ENCODE results near the gene AGFG2.

Gene AGFG2

DNA sequence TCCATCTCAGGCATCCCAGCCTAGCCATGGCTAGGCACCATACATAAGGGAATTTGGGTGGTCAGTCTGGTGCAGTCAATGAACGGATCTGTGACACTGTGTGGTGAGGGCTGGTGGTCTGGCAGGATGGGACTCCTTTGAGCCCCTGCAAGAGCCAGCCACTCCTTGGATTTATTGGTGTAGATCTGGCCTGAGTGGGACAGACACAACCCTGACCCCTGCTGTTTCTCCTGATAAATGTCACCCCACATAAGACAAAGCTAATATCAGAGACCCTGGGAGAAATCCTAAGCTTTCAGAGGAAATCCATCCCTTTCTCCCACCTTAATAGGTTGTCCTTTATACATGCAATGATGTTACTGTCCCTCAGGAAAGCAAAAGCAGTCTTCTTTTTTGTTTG is 49.4 kb downstream of the AGFG2 start:
- DNase-seq: no peak

DNA sequence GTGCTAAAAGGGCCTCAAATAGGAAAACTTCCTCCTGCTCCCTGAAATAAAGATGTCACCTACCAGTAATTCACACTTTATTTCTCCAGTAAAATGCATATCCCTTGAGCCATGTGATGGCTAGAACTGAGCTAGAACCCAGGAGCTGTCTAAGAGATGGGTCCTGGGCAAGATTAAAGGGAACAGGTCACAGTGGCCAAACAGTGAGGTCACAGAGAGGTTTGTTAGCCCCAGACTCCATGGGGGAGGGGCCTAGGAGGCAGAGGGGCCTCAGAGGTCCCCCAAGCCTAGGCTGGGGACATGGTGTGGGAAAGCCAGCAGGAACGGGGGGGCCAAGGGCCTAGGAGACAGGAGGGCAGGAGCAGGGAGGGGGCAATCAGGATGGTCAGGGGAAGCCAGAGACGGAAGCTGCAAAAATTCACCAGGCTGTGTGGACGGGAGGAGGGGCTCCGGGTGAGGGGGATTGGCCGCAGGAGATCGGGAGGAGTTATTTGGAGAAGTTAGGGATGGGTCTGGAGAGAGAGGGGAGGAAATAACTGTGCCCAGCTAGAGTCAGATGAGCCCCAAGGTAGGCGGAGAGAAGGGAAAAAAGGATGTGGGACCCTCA is 50.4 kb downstream of the AGFG2 start:
- no peak for DNase-seq

DNA sequence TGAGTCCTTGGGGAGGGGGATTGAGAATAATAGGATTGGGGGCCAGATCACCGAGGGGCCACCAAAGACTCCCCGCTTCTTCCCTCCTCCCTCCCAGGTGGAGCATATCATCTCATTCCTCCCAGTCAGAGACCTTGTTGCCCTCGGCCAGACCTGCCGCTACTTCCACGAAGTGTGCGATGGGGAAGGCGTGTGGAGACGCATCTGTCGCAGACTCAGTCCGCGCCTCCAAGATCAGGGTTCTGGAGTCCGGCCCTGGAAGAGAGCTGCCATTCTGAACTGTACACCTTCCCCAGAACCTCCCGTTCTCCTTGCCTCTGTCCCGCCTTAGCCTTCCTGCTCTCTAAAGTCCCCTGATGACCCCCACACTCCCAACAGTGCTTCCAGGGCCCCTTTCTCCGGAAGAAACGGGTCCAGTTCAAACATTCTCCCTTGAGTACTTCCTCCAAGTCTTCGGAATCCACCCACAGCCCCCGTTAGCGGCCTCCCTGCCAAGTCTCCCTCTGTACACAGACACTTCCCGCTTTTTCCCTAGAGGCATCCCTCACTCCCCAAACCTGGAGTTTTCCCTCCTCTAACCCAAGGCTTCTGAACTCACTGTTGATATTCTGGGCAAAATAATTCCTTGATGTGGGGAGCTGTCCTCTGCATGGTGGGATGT is 51.2 kb downstream of the AGFG2 start:
- DNase-seq: no peak

DNA sequence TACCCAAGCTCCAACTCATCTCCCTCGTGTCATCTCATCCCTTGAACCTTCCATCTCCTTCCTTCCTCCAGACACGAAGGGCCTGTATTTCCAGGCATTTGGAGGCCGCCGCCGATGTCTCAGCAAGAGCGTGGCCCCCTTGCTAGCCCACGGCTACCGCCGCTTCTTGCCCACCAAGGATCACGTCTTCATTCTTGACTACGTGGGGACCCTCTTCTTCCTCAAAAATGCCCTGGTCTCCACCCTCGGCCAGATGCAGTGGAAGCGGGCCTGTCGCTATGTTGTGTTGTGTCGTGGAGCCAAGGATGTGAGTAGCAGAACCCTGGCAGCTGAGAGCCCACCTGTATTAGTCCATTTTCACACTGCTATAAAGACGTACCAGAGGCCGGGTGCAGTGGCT is 52.6 kb downstream of the AGFG2 start:
- DNase-seq: no peak

DNA sequence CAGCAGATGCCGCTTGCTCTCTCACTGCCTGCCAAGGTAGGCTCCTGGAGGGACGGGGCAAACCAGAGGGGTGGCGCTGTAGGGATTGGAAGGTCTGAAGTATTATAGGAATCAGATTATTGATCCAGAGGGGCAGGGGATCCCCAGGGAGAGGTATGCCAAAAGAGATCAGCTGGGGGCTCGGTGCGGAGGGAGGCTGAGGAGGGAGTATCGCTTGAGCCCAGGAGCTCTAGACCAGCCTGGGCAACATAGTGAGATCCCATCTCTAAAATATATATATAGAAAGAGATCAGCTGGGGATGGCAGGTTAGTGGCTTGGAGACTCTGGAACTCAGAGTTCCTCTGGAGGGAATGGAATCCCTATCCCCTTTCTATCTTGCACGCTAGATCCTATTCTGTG is 56.2 kb downstream of the AGFG2 start:
- no peak for DNase-seq

DNA sequence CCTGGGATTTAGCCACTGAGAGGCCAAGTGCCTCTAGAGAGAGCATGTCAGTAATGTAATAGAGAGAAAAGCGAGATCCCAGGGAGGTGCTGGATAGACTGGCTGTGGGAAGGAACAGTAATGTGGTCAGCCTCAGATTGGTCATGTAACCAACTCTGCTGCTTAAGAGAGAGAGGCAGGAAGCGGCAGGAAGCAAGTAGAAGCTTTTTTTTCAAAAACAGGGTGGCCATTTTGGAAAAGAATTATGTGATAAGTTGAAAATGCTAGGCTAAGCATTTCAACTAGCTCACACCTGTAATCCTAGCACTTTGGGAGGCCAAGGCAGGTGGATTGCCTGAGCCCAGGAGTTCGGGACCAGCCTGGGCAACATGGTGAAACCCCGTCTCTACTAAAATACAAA is 59.4 kb downstream of the AGFG2 start:
- no peak for DNase-seq

DNA sequence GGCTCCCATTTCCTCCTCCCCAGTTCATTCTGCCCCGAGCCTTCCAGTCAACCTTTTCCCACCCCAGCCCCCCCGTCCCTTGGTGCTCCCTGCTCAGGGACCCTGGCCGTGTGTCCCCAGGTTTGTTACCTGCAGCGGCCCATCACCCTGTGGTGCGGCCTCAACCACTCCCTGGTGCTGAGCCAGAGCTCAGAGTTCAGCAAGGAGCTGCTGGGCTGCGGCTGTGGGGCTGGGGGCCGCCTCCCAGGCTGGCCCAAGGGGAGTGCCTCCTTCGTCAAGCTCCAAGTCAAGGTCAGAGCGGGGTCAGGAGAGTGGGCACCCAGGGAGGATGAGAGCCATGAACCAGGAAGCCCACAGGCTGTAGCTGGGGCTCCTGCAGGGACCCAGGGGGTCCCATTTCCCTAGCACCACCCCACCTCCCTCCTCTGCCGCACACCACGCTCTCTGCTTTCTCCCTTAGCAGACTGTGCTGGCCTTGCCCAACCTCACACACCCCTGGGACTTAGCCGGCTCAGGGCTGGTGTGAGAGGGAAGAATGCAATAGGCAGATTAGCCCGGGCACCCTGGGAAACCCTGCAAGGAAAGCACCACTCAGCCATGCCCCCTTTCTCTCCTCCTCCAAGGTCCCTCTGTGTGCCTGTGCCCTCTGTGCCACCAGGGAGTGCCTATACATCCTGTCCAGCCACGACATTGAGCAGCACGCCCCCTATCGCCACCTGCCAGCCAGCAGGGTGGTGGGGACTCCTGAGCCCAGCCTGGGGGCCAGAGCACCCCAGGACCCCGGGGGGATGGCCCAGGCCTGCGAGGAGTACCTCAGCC is 61.1 kb downstream of the AGFG2 start:
- DNase-seq: no peak

DNA sequence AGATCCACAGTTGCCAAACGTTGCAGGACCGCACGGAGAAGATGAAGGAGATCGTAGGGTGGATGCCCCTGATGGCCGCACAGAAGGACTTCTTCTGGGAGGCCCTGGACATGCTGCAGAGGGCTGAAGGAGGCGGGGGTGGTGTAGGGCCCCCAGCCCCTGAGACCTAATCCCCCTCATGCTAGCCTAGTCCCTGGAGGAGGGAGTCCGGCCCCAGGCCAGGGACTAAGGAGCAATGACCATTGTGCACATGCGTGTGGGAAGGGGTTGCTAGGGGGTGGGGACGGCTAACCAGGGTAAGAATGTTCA is 61.7 kb downstream of the AGFG2 start:
- no peak for DNase-seq

DNA sequence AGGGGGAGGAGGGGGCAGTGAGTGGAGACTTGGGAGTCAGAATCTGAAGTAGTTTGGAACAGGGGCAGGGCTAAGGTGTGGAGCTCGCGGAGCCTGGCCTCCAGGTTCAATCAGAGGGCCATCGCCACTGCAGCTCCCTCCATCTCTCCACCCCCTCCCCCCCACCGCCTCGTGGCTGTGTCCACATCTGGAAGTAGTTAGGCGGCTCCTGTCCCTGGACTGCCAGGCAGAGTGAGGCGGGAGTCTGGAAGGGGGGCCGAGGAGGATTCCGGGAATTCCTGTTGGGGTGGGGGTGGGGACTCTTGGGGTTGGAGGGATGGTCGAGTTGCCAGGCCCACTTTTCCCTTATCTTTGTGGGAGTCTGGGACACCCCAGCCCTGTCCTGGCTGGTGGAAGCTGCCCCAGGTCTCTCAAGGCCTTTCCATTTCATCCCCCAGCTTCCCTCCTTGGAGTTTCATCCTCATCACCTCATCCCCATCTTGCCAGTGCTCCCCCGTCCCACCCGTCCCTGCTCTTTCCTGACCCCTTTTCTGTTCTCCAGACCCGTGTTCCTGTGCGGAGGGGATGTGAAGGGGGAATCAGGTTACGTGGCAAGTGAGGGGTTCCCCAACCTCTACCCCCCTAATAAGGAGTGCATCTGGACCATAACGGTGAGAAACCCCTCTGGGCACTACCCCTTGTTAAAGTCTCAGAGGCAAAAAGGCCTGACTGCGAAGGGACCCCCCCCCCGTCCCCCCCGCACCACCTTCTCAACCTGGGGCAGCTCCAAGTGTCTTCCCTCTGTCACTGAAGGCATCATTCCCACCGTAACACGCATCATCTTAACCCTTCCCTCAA is 64.1 kb downstream of the AGFG2 start:
- no peak for DNase-seq

DNA sequence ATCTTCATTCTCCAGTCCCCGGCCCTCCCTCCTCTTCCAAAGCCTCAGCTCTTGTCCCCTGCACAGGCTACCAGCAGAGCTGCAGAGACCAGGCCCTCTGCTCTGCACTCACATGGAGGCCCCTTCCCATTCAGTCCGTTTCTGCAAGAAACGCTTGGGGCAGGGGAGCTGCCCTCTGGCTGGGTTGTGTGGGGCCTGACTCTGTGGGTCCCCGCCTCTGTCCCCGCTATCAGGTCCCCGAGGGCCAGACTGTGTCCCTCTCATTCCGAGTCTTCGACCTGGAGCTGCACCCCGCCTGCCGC is 64.7 kb downstream of the AGFG2 start:
- no peak for DNase-seq

DNA sequence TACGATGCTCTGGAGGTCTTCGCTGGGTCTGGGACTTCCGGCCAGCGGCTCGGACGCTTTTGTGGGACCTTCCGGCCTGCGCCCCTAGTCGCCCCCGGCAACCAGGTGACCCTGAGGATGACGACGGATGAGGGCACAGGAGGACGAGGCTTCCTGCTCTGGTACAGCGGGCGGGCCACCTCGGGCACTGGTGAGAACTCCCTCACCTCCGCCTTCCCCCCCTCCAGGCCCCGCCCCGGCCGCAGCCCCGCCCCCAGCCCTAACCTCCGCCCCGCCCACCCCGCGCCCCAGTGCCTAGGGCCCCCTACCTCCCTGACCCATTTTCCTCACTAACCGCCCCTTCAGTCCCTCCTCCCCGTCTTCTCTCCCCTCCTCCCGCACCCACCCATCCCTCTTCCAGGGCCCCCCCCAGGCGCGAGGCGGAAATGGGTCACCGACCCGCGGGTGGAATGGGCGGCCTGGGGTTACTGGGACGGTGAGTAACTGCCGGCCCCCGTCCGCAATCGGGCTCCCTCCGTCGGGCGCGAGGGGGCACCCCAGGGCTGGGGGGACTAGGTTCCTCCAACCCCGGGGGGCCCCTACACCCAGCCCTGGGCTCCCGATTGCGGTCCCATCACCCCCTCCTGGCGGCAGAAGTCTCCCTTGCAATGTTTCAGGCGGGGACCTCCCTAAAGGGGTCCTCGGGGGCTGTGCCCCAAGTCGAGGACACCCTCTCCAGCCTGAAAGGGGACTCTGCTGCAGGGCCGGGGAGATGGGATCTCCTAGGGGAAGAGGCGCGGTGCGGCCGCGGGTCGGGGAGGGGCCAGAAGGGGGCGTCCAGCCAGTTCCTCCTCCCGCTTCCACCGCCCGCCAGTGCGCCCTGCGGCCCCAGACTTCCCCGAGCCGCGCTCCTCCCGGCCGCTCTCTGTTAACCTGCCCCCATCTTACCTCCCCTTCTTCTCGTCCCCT is 65.3 kb downstream of the AGFG2 start:
- DNase-seq: peak; percentile 41 to 61

DNA sequence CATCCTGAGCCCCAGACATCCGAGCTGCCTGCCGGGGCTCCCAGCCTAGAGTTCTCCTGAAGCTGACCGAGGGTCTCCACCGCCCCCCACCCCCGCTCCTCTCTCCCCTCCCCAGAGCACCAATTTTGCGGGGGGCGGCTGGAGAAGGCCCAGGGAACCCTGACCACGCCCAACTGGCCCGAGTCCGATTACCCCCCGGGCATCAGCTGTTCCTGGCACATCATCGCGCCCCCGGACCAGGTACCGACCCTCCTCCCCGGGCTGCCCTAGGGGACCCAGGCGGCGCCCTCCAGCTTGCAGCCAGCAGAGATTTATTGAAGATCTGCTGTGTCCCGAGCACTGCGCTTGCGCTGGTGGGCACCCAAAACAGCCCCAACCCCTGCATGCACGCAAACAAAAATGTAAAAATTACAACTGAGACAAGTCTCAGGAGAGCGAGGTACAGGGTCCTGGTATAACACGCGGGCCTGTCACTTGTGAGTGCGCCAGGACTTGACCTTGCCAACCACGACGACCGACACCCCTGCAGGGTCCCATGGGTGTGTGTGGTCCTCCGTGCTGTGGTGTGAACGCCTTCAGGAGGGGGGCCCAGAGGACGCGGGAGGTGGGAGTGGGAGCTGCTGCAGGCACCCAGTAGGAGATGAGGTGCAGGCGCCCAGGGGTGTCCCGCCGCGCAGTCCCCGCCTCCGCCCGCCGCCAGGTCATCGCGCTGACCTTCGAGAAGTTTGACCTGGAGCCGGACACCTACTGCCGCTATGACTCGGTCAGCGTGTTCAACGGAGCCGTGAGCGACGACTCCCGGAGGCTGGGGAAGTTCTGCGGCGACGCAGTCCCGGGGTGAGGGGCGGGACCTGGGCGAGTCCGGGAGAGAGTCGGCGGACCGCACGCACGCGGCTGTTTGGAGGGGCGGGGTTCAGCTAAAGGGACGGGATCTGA is 66.2 kb downstream of the AGFG2 start:
- no peak for DNase-seq

DNA sequence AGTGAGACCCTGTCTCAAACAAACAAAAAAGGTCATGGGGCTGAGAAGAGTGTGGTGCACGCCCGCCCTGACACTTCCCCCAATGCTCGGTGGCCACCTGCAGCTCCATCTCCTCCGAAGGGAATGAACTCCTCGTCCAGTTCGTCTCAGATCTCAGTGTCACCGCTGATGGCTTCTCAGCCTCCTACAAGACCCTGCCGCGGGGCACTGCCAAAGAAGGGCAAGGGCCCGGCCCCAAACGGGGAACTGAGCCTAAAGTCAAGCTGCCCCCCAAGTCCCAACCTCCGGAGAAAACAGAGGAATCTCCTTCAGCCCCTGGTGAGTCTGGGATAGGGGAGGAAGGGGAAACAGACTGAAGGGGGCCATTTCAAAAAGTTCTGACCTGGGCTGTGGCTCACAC is 67.3 kb downstream of the AGFG2 start:
- no peak for DNase-seq

DNA sequence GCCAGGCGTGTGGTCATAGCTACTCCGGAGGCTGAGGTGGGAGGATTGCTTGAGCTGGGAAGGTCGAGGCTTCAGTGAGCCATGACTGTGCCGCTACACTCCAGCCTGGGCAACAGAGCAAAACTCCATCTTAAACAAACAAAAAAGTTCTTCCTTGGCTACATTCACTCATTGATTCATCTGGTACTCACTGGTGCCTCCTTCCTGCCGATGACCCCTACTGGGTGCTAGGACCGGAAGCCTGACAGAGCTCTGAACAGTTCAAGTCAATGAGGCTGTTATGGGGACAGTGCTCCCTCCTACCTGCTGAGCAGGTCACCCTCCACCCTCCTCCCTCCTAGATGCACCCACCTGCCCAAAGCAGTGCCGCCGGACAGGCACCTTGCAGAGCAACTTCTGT is 68.1 kb downstream of the AGFG2 start:
- DNase-seq: no peak

DNA sequence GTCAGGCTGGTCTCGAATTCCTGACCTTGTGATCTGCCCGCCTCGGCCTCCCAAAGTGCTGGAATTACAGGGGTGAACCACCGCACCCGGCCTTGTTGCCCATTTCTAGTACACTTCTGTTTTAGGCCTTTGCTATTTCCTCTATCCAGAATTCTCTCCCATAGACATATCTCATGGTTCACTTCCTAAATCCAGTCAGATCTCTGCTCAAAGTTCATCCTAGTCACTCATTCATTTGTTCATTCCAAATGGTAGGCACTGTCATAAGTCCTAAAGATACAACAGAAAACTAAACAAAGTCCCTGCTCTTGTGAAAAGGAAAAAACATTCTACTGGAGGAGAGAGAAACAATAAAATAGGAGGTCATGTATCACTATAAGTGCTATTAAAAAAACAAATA is 71.0 kb downstream of the AGFG2 start:
- no peak for DNase-seq

DNA sequence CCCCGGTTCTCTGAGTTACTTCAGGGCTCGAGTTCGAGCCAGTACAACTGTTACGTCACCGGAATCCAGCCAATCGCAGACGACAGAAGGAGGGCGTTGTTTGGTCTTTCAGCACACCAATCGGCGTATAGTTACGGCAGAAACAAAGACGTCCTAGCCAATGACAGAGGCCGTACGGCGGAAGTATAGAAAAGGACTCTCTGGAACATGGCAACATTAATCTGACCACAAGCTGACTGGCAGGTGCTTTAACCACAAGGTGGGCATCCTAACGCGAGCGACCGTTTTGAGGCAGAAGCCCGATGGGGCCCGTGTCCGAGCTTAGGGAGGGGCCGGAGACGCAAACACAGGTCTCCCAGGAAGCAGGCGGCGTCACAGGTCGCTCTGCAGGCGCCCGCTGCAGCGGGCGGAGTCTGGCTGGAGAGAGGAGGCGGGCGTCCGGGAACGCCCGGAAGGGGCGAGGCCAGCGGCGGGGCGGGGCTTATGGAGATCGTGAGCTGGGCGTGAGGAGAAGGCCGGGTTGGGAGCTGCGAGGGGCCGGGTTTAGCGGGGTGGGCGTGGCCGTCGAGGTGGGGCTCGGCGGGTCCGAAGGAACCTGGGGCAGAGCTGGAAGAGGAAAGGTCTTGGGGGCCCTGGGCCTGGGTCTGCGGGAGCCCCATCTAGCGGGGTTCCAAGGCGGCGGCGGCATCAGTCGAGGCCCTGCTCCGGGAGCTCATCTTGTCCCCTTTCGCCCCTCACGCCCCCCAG is 73.2 kb downstream of the AGFG2 start, which contains the start of gene MOSPD3:
MOSPD3 (plus strand) TSS at position 558 of the 747 bp plus-strand sequence. CDS start 252 bp downstream, outside the sequence.
- DNase-seq: peak; percentile 99 to 100

DNA sequence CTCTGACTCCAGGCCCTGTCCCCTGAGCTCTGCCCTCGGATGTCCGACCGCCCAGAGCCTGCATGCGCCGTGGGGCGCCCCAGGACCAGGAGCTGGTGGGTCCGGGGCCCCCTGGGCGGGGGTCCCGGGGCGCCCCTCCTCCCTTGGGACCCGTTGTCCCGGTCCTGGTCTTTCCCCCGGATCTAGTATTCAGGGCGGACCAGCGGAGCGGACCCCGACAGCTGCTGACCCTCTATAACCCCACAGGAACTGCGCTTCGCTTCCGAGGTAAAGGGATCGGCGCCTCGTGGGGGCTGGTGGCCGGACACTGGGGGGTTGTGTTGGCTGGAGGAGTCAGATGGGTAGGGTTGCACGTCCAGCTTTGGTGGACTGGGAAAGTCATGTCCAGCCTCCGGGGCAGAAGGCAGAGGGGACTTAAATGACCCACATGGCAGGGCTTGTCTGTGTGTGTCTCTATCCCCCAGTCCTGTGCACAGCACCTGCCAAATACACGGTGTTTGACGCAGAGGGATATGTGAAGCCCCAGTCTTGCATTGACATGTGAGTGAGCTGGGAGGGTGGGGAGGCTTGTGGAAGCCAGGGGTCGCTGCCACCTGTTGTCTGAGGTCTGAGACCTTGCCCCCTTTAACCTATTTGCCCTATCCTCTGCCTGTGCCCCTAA is 73.9 kb downstream of the AGFG2 start:
- no peak for DNase-seq

DNA sequence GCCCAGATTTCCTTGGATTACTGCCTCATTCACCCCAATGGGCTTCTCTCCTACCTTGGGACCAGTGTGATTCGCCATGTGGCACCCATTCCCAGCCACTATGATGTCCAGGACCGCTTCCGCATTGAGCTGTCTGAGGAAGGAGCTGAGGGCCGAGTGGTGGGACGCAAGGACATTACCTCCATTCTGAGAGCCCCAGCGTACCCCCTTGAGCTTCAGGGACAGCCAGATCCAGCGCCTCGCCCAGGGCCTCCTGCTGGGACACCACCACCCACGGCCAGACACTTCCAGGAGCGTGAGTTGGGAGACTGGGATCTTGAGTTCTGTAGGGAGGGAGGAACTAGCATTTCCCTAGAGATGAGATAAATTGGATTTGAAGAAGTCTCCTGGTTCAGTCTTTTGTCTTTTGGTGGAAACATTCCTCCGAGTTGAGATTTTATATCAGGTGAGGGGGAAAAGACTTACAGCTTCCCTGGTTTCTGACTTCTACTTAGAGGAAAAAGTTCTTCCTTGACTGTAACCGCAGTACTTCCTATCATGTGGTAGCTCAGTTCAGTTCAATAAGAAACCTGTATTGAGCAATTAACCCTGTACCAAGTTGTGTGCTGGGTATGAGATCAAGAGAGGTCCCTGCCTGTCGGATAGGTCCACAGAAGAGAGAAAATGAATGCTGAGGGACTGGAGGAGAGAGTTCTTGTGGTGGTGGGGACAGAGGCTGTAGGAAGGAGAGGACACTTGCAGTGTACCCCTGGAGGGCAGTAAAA is 74.6 kb downstream of the AGFG2 start:
- DNase-seq: no peak

DNA sequence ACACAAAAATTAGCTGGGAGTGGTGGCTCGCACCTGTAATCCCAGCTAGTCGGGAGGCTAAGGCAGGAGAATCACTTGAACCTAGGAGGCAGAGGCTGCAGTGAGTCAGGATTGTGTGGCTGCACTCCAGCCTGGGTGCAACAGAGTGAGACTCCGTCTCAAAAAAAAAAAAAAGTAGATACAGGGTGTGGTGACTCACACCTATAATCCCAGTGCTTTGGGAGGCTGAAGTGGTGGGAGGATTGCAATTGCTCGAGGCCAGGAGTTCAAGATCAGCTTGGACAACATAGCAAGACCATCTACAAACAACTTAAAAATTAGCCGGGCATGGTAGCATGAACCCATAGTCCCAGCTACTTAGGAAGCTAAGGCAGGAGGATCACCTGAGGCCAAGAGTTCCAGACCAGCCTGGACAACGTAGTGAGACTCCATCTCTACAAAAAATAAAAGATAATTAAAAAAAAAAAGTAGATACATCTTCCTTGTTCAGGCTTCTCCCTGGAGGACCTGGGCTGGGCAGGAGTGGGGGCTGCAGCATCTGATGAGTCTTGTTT is 75.4 kb downstream of the AGFG2 start:
- DNase-seq: no peak
